Astrocyte of the cerebellum (primary cell): ENCODE measurements around the gene GRK5.

Experiments used
- DNase-seq: peaks from one replicate; pipeline ENCODE4 v3.0.0-alpha.2; 2011; ENCODE audit warnings: low read depth
- H3K4me3 ChIP-seq: 2 replicates; pipeline ENCODE4 v1.5.1; 2011; ENCODE audit warnings: mild to moderate bottlenecking, low read depth, low read length, moderate library complexity
- in situ Hi-C: cut with HindIII; loops from 2 replicates; pipeline ENCODE4 v1.10.0; 2017; ENCODE audit warnings: low sequenced_read_pairs
- TF ChIP-seq, protein P1 (sequence below): IDR thresholded peaks from 2 replicates; pipeline ENCODE4 v1.5.1; 2012; ENCODE audit warnings: low read length, low read depth, moderate library complexity, mild to moderate bottlenecking; ENCODE audit errors: missing control alignments

Gene GRK5

DNA sequence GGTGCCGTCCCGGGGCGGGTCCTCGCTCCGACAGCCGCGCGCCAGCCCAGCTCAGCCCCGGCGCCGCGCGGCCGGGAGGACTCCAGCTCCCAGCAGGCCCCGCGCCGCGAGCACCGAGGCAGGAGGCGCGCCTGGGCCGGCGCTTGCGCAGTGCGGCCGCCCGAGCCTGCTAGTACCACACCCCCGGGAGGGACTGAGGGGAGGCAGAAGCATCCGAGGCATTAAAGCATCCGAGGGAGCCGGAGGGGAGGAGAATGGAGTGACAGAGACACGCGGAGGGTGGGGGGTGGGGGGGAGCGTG, at the start of gene GRK5:
GRK5 (plus strand) TSS at position 206 of the 301 bp plus-strand sequence. CDS start 347 bp downstream, outside the sequence.
- TF ChIP-seq, protein P1, sequence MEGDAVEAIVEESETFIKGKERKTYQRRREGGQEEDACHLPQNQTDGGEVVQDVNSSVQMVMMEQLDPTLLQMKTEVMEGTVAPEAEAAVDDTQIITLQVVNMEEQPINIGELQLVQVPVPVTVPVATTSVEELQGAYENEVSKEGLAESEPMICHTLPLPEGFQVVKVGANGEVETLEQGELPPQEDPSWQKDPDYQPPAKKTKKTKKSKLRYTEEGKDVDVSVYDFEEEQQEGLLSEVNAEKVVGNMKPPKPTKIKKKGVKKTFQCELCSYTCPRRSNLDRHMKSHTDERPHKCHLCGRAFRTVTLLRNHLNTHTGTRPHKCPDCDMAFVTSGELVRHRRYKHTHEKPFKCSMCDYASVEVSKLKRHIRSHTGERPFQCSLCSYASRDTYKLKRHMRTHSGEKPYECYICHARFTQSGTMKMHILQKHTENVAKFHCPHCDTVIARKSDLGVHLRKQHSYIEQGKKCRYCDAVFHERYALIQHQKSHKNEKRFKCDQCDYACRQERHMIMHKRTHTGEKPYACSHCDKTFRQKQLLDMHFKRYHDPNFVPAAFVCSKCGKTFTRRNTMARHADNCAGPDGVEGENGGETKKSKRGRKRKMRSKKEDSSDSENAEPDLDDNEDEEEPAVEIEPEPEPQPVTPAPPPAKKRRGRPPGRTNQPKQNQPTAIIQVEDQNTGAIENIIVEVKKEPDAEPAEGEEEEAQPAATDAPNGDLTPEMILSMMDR, result no peak
- H3K4me3 ChIP-seq, result peak within 1 kb of the TSS; percentile 67
- in situ Hi-C loops, result no loop called here
- peak; percentile 89 for DNase-seq

DNA sequence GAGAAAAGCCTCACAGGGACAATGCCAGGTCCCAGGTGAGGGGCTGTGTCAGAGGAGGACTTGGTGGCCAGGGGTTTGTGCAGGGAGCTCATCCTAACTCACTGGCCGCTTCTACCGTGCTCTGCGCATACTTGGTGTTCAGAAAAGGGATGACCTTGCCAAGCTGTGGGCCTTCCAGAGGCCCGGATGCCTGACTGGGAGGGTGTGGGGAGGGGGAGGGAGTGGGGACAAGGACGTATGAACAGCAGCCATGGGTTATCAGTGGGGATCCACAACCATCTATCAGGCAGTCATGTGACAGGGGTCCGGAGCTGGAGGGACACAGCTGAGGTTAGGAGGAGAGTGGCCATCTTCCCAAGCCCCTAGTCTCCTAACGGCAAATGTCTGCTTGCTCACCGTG, 48.0 kb upstream of the GRK5 start:
- DNase-seq, result no peak
- TF ChIP-seq, protein P1, result no peak
- in situ Hi-C loops, result no loop called here

DNA sequence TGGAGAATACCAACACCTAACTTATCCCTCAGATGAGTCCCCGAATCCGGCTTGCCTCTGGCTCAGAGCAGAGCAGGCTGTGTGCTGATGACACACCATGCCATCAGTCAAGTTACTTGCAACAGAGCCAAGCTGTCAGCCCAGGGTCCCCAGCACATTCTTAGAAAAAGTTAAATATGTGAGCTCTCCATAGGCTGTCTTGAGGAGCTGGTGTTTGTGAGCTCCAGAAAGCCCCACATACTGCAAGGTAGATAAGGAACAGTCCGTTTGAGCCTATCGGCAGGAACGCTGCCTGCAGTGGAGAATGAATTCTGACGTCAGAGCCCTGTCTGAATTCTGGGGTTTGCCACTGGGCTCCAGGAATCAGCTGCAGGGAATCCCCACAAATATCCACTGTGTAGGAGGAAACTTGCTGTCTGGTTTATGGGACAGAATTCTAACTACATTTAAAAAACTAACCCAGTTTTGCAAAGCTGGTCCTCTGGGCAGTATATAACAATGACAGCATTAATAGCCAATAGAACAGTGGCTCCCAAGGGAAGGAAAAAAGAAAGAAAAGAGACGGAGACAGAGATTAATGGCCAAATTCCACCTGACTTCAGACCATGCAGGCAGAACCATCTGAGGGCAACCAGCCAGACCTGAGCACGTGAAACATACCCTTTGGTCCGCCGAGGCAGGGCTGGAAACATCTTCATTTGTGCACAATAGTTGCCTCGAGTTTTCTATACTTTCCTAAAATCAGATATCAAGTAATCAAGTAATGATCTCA, 45.5 kb upstream of the GRK5 start:
- no peak overlapping the region for H3K4me3 ChIP-seq
- in situ Hi-C loops, result no loop called here
- no peak for DNase-seq
- TF ChIP-seq, protein P1, result peak; percentile 42

More for the DNA sequence above, 48.0 kb upstream of the GRK5 start:
- H3K4me3 ChIP-seq, result no peak overlapping the region

DNA sequence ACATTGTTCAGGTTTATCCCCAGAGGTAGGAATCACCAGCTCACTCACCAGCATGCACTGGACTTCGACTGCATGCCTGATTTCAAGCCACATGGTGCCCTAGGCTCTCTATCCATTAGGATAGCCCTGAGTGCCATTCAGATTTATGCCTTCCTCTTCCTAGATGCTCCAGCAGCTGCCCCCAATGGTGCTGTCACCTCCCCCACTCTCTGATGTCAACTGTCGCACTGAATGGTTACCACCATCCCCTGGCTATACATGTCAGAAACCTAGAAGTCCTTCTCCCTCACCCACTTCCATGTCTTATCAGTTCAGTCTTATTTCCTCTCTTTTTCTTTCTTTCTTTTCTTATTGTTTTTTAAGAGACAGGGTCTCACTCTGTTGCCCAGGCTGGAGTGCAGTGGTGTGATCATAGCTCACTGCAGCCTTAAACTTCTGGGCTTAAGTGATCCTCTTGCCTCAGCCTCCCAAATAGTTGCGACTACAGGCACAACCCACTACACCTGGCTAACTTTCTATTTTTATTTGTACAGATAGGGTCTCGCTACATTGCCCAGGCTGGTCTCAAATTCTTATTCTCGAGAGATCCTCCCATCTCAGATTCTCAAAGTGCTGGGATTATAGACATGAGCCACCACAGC, 44.8 kb upstream of the GRK5 start:
- in situ Hi-C loops, result no loop called here
- TF ChIP-seq, protein P1, result no peak
- no peak overlapping the region for H3K4me3 ChIP-seq
- DNase-seq, result no peak

DNA sequence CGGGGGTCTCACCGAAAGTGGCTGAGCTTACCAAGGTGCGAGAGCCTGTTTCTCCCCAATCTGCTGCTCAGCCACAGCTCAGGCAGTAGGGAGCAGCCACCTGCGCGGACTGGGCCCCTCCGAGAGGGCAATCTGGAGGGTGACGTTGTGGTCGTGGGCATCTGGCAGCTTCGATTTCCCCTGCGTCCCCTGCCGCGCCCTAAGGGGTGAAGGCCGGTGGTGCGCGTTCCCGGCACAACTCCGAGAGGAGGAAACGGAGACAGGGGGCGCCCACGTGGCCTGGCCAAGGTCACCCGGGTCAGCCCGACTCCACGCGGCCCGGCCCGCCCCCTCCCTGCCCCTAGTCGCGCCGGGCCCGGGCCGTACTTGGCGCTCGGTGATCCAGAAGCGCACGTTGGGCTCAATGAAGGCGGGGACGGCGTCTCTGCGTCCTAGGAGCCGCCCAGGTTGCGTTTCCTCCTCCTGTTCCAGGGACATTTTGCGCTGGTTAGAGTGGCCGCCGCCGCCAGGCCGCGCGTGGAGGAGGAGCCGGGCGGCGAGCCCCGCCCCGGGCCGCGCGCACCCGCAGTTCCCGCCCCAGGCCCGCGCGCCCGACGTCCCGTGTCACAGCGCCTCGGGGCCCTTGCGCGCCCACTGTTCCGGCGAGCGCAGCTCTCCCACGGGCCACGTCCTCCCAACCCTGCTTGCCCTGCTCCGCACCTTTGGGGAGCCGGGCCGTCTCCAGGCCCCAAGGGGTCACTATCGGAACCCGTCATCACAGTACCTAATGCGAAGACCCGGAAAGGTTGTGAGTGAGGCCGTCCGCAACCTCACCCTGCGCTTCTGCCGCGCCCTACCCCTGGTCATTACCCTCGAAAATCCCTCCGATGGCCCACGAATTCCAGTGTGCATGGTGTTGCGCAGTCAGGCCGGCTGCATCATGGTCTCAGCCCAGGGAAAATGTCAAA, 41.9 kb upstream of the GRK5 start, which contains the start of gene SFXN4:
SFXN4 (minus strand) TSS at position 544 of the 947 bp plus-strand sequence; CDS start at position 477, 67 bp downstream.
- no peak for DNase-seq
- in situ Hi-C loops, result no loop called here
- TF ChIP-seq, protein P1, result no peak
- H3K4me3 ChIP-seq, result peak within 1 kb of the TSS; percentile 57

DNA sequence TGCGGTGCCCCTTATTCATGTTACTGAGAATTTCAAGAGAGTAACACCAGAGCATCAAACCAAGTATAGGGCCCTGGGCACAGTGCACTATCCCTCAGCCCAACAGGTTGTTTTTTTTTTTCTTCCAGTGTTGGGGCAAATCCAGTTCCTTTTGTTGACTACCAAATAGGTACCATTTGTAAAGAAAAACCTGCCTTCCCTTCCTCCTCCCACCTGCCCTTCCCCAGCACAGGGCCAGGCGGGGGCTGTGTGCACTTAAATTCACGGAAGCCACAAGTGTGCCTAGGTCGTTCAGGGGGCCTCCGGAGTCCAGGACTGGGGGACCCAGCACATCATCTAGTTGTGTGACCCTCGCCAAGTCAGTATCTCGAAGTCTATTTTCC, 41.3 kb upstream of the GRK5 start:
- TF ChIP-seq, protein P1, result no peak
- no peak for DNase-seq
- H3K4me3 ChIP-seq, result peak overlapping the region; percentile 57
- in situ Hi-C loops, result no loop called here
